Coronary artery (tissue), 2 donors: Measurements from ENCODE around the gene MCTP1.

ENCODE experiments used
- DNase-seq: peaks from one replicate; pipeline ENCODE4 v3.0.0-alpha.2; 2017; ENCODE audit warnings: low spot score
- H3K27ac ChIP-seq, 2 donors: fragments of 200-600 bp; sonication (generic); one replicate each; pipeline ENCODE4 v1.5.1; 2016 to 2019
- H3K4me3 ChIP-seq: fragments of 200-600 bp; sonication (generic); 2 replicates; pipeline ENCODE4 v1.5.1; 2016; ENCODE audit warnings: mild to moderate bottlenecking, moderate library complexity
- CTCF ChIP-seq: fragments of 200-600 bp; sonication (generic); IDR thresholded peaks from one replicate; pipeline ENCODE4 v1.5.1; 2019; ENCODE audit warnings: antibody characterized with exemption

The MCTP1 gene

DNA sequence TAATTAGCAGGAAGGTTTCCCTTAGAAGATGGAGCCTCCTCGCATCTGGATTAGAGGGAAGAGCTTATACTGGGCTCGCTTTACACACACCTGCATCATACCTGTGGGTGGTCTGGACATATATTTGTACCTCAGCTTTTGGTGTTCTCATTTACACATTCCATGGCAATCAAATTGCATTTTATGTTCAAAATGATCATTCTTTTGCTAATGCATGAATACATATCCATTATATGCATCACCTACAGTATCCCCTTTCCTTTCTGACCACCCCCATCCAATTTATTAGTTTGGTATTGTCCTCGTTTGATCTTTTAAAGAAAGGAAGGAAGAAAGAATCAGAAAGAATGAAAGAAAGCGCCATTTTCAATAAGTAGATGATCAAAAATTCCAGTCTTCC, 415.0 kb downstream of the MCTP1 start:
- DNase-seq, result no peak
- Histone ChIP-seq H3K4me3 (no peak overlapping the region), H3K27ac (no peak overlapping the region)
- no peak for TF ChIP-seq CTCF

DNA sequence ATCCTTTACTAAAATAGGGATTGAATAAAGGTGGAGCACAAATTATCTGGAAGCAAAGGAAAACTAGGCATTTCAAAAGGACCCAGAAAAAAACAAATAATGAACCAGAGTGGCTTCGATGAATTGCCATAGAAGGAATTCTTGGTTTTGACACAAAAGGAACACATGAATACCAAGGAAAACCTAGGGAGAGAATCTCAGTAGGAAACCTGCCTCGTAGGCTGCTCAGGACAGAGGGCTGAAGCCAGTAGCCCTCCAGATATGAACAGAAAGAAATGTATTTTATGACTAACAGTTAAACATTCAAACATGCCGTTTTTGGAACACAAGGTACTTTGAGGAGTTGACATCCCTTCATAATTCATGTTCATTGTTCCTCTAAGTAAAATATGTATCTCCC, 420.9 kb downstream of the MCTP1 start:
- Histone ChIP-seq H3K27ac (no peak overlapping the region), H3K4me3 (no peak overlapping the region)
- no peak for TF ChIP-seq CTCF
- no peak for DNase-seq

- Histone ChIP-seq H3K4me3 (no peak overlapping the region), H3K27ac (no peak overlapping the region)
- no peak for TF ChIP-seq CTCF
- DNase-seq, result no peak
These were observed 427.8 kb downstream of the MCTP1 start for GRCh38 chr5:94857111-94857510.

GRCh38 chr5:94856257-94856800, 428.6 kb downstream of the MCTP1 start:
- no peak overlapping the region for H3K27ac ChIP-seq
- DNase-seq, result no peak
- no peak overlapping the region for H3K4me3 ChIP-seq
- TF ChIP-seq CTCF, result no peak

- Histone ChIP-seq H3K4me3 (no peak overlapping the region), H3K27ac (no peak overlapping the region)
- no peak for TF ChIP-seq CTCF
- DNase-seq, result no peak
These were observed 429.4 kb downstream of the MCTP1 start for GRCh38 chr5:94855543-94855942.

GRCh38 chr5:94853120-94853519, 431.8 kb downstream of the MCTP1 start:
- no peak for TF ChIP-seq CTCF
- DNase-seq, result no peak
- no peak overlapping the region for H3K4me3 ChIP-seq
- H3K27ac ChIP-seq, result no peak overlapping the region

- no peak overlapping the region for H3K4me3 ChIP-seq
These were observed 433.9 kb downstream of the MCTP1 start for GRCh38 chr5:94850960-94851359.

More at GRCh38 chr5:94850960-94851359, 433.9 kb downstream of the MCTP1 start:
- no peak for TF ChIP-seq CTCF
- DNase-seq, result no peak
- no peak overlapping the region for H3K27ac ChIP-seq
